ENCODE measurements around the gene CD320.
"Not testable (repeated sequence)": the region's sequence is repeated elsewhere in the genome, so short reads cannot be mapped to it uniquely, and the experiment has no call there.

Gene CD320

GRCh38 chr19:8265872-8266271, 42.3 kb downstream of the CD320 start:
- Histone ChIP-seq H3K36me3 (ENCODE audit: control insufficient read depth in 1 of 2, insufficient read depth in 2 of 2, low read length in 2 of 2) (no peaks in the 10 kb centered on the region), H2AFZ (ENCODE audit: insufficient read depth, low read length, poor library complexity) (no peak overlapping the region), H3K18ac (ENCODE audit: low read length) (no peak overlapping the region), H4K8ac (ENCODE audit: low read depth, low read length) (no peak overlapping the region), H3K79me2 (ENCODE audit: control insufficient read depth, insufficient read depth, low read length, poor library complexity) (no peaks in the 10 kb centered on the region), H3K23ac (ENCODE audit: low read length) (no peak overlapping the region), H3K4me3 (ENCODE audit: low read depth, low read length) (no peak overlapping the region), H3K4me2 (ENCODE audit: low read length) (no peak overlapping the region), H3K4me1 (ENCODE audit: control insufficient read depth in 1 of 2, insufficient read depth in 2 of 2, low read length in 2 of 2) (no peaks in the 10 kb centered on the region), H2BK5ac (ENCODE audit: low read depth, low read length, poor library complexity) (no peak overlapping the region), H3K9me3 (ENCODE audit: insufficient read depth, low read depth, low read length) (no peaks in the 10 kb centered on the region), H3K9ac (ENCODE audit: low read length) (no peak overlapping the region), H2AK5ac (ENCODE audit: low read length) (no peak overlapping the region), H3K79me1 (ENCODE audit: low read length) (no peaks in the 10 kb centered on the region), H4K91ac (ENCODE audit: low read depth, low read length) (no peak overlapping the region), H3K27ac (ENCODE audit: low read depth, low read length) (no peak overlapping the region), H3K4ac (ENCODE audit: low read depth, low read length) (no peak overlapping the region), H3K27me3 (ENCODE audit: insufficient read depth, low read length) (no peaks in the 10 kb centered on the region), H2BK12ac (ENCODE audit: low read length) (no peak overlapping the region), H3K14ac (ENCODE audit: low read length) (no peak overlapping the region), H2BK120ac (ENCODE audit: insufficient read depth, low read length, poor library complexity) (no peak overlapping the region), H4K12ac (ENCODE audit: low read depth, low read length) (no peak overlapping the region)
- WGBS (ENCODE audit: extremely low coverage, insufficient coverage, insufficient read length): no CpG with 5 or more reads among the region's 3 CpGs
- no peak for DNase-seq

DNA sequence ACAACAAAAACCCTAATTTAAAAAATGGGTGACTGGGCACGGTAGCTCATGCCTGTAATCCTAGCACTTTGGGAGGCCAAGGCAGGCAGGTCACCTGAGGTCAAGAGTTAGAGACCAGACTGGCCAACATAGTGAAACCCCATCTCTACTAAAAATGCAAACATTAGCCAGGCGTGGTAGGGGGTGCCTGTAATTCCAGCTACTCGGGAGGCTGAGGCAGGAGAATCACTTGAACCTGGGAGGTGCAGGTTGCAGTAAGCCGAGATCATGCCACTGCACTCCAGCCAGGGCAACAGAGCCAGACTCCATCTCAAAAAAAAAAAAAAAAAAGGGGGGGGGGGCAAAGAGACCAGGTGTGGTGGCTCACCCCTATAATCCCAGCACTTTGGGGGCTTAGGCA, 43.9 kb downstream of the CD320 start:
- H3K36me3 ChIP-seq (ENCODE audit: control insufficient read depth in 1 of 2, insufficient read depth in 2 of 2, low read length in 2 of 2); H3K27me3 ChIP-seq (ENCODE audit: insufficient read depth, low read length); H4K12ac ChIP-seq (ENCODE audit: low read depth, low read length); H2AFZ ChIP-seq (ENCODE audit: insufficient read depth, low read length, poor library complexity); H2AK5ac ChIP-seq (ENCODE audit: low read length); H3K14ac ChIP-seq (ENCODE audit: low read length); H2BK120ac ChIP-seq (ENCODE audit: insufficient read depth, low read length, poor library complexity); DNase-seq; H2BK5ac ChIP-seq (ENCODE audit: low read depth, low read length, poor library complexity); H4K8ac ChIP-seq (ENCODE audit: low read depth, low read length); H3K79me2 ChIP-seq (ENCODE audit: control insufficient read depth, insufficient read depth, low read length, poor library complexity); H3K27ac ChIP-seq (ENCODE audit: low read depth, low read length); H3K9ac ChIP-seq (ENCODE audit: low read length); H3K18ac ChIP-seq (ENCODE audit: low read length); H4K91ac ChIP-seq (ENCODE audit: low read depth, low read length); H3K4ac ChIP-seq (ENCODE audit: low read depth, low read length); H3K79me1 ChIP-seq (ENCODE audit: low read length); H3K4me2 ChIP-seq (ENCODE audit: low read length); H3K4me3 ChIP-seq (ENCODE audit: low read depth, low read length); H3K9me3 ChIP-seq (ENCODE audit: insufficient read depth, low read depth, low read length); H2BK12ac ChIP-seq (ENCODE audit: low read length); H3K4me1 ChIP-seq (ENCODE audit: control insufficient read depth in 1 of 2, insufficient read depth in 2 of 2, low read length in 2 of 2); H3K23ac ChIP-seq (ENCODE audit: low read length): not testable (repeated sequence)
- WGBS (ENCODE audit: extremely low coverage, insufficient coverage, insufficient read length): no CpG with 5 or more reads among the region's 4 CpGs

- no peaks in the 10 kb centered on the region for H3K36me3 ChIP-seq (ENCODE audit: control insufficient read depth in 1 of 2, insufficient read depth in 2 of 2, low read length in 2 of 2)
- H3K27ac ChIP-seq (ENCODE audit: low read depth, low read length): no peak overlapping the region
- H3K4me1 ChIP-seq (ENCODE audit: control insufficient read depth in 1 of 2, insufficient read depth in 2 of 2, low read length in 2 of 2): no peaks in the 10 kb centered on the region
- no peak overlapping the region for H3K4me2 ChIP-seq (ENCODE audit: low read length)
- no peak overlapping the region for H3K18ac ChIP-seq (ENCODE audit: low read length)
- H3K23ac ChIP-seq (ENCODE audit: low read length): no peak overlapping the region
- no peaks in the 10 kb centered on the region for H3K9me3 ChIP-seq (ENCODE audit: insufficient read depth, low read depth, low read length)
- H4K91ac ChIP-seq (ENCODE audit: low read depth, low read length): no peak overlapping the region
- no CpG with 5 or more reads among the region's 6 CpGs for WGBS (ENCODE audit: extremely low coverage, insufficient coverage, insufficient read length)
- no peak overlapping the region for H3K4me3 ChIP-seq (ENCODE audit: low read depth, low read length)
- H3K4ac ChIP-seq (ENCODE audit: low read depth, low read length): no peak overlapping the region
- H2AK5ac ChIP-seq (ENCODE audit: low read length): no peak overlapping the region
- no peaks in the 10 kb centered on the region for H3K79me1 ChIP-seq (ENCODE audit: low read length)
- no peak overlapping the region for H4K12ac ChIP-seq (ENCODE audit: low read depth, low read length)
- H3K14ac ChIP-seq (ENCODE audit: low read length): no peak overlapping the region
- no peaks in the 10 kb centered on the region for H3K79me2 ChIP-seq (ENCODE audit: control insufficient read depth, insufficient read depth, low read length, poor library complexity)
- no peak overlapping the region for H3K9ac ChIP-seq (ENCODE audit: low read length)
- no peaks in the 10 kb centered on the region for H3K27me3 ChIP-seq (ENCODE audit: insufficient read depth, low read length)
- H2BK5ac ChIP-seq (ENCODE audit: low read depth, low read length, poor library complexity): no peak overlapping the region
- no peak overlapping the region for H4K8ac ChIP-seq (ENCODE audit: low read depth, low read length)
- H2BK120ac ChIP-seq (ENCODE audit: insufficient read depth, low read length, poor library complexity): no peak overlapping the region
- no peak overlapping the region for H2BK12ac ChIP-seq (ENCODE audit: low read length)
- no peak for DNase-seq
- H2AFZ ChIP-seq (ENCODE audit: insufficient read depth, low read length, poor library complexity): no peak overlapping the region
These were observed 45.7 kb downstream of the CD320 start for GRCh38 chr19:8262431-8262830.

DNA sequence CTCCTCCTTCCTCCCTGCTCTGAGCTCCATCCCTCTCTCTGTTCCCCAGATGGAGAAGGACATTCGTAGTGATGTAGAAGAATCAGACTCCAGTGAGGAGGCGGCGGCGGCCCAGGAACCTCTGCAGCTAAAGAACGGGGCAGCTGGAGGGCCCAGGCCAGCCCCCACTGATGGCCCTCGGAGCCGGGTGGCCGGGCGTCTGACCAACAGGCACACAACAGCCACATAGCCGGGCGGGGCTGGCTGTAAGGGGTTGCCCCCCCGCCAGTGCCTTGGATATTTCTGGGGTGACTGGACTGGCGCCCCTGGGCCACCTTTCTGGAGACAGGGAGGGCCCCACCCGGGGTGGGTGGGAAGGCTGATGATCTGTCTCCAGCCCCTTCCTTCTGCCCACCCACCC, 46.3 kb downstream of the CD320 start:
- H3K79me1 ChIP-seq (ENCODE audit: low read length): no peaks in the 10 kb centered on the region
- no peak overlapping the region for H3K14ac ChIP-seq (ENCODE audit: low read length)
- no peak overlapping the region for H3K4ac ChIP-seq (ENCODE audit: low read depth, low read length)
- no peak overlapping the region for H3K23ac ChIP-seq (ENCODE audit: low read length)
- no peak overlapping the region for H3K4me2 ChIP-seq (ENCODE audit: low read length)
- H2BK120ac ChIP-seq (ENCODE audit: insufficient read depth, low read length, poor library complexity): no peak overlapping the region
- no peak for DNase-seq
- H2AFZ ChIP-seq (ENCODE audit: insufficient read depth, low read length, poor library complexity): no peak overlapping the region
- H3K9ac ChIP-seq (ENCODE audit: low read length): no peak overlapping the region
- H3K18ac ChIP-seq (ENCODE audit: low read length): no peak overlapping the region
- H4K12ac ChIP-seq (ENCODE audit: low read depth, low read length): no peak overlapping the region
- no peaks in the 10 kb centered on the region for H3K36me3 ChIP-seq (ENCODE audit: control insufficient read depth in 1 of 2, insufficient read depth in 2 of 2, low read length in 2 of 2)
- H3K4me1 ChIP-seq (ENCODE audit: control insufficient read depth in 1 of 2, insufficient read depth in 2 of 2, low read length in 2 of 2): no peaks in the 10 kb centered on the region
- H3K79me2 ChIP-seq (ENCODE audit: control insufficient read depth, insufficient read depth, low read length, poor library complexity): no peaks in the 10 kb centered on the region
- WGBS (ENCODE audit: extremely low coverage, insufficient coverage, insufficient read length): no CpG with 5 or more reads among the region's 14 CpGs
- no peak overlapping the region for H2BK12ac ChIP-seq (ENCODE audit: low read length)
- no peak overlapping the region for H3K4me3 ChIP-seq (ENCODE audit: low read depth, low read length)
- no peaks in the 10 kb centered on the region for H3K27me3 ChIP-seq (ENCODE audit: insufficient read depth, low read length)
- H2BK5ac ChIP-seq (ENCODE audit: low read depth, low read length, poor library complexity): no peak overlapping the region
- no peaks in the 10 kb centered on the region for H3K9me3 ChIP-seq (ENCODE audit: insufficient read depth, low read depth, low read length)
- no peak overlapping the region for H4K91ac ChIP-seq (ENCODE audit: low read depth, low read length)
- no peak overlapping the region for H2AK5ac ChIP-seq (ENCODE audit: low read length)
- H3K27ac ChIP-seq (ENCODE audit: low read depth, low read length): no peak overlapping the region
- no peak overlapping the region for H4K8ac ChIP-seq (ENCODE audit: low read depth, low read length)

Data from trophoblast cell (in vitro differentiated cells and primary cell).